ENCODE results near the gene PLCXD1.
"Not testable (repeated sequence)": the region's sequence is repeated elsewhere in the genome, so short reads cannot be mapped to it uniquely, and the experiment has no call there.

The PLCXD1 gene

DNA sequence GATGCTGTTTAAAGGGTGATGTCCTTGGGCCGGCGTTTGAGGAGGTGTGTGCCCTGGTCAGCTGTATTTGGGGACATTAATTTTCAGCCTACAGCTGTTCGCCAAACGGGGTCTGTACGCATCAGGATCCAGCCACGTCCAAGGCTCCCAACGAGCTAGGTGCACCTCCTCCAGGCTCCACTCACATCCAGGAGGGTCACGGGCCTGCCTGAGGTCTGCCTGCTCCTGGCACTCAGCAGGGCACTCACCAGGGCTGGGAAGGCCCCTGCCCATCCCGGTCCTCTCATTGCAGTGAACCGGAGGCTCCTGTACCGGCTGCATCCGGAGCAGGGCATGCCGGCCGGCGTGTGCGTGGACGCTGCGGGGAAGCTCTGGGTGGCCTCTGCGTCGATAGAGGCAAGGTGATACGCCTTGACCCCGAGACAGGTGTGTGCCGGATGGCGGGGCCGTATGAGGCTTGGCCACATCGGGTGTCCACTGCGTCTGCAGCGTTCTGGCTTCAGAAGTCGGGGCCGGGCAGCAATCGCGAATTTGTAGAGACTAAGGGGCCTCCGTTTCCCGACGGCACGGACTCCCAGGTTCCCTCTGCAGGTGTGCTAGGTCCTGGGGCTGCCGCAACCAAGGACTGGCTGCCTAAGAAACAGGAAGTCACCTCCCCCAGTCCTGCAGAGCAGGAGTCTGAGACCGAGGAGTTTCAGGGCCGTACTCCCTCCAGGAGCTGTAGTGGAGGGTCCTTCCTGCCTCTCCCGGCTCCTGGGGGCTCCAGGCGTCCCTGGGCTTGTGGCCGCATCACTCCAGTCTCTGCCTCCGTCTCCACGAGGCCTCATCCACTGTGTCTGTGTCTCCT, 27.5 kb upstream of the PLCXD1 start:
- TF ChIP-seq, protein P1, sequence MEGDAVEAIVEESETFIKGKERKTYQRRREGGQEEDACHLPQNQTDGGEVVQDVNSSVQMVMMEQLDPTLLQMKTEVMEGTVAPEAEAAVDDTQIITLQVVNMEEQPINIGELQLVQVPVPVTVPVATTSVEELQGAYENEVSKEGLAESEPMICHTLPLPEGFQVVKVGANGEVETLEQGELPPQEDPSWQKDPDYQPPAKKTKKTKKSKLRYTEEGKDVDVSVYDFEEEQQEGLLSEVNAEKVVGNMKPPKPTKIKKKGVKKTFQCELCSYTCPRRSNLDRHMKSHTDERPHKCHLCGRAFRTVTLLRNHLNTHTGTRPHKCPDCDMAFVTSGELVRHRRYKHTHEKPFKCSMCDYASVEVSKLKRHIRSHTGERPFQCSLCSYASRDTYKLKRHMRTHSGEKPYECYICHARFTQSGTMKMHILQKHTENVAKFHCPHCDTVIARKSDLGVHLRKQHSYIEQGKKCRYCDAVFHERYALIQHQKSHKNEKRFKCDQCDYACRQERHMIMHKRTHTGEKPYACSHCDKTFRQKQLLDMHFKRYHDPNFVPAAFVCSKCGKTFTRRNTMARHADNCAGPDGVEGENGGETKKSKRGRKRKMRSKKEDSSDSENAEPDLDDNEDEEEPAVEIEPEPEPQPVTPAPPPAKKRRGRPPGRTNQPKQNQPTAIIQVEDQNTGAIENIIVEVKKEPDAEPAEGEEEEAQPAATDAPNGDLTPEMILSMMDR (IDR thresholded peaks at IDR 0.05; ENCODE audit: low read depth, low read length, missing control alignments): no peak

DNA sequence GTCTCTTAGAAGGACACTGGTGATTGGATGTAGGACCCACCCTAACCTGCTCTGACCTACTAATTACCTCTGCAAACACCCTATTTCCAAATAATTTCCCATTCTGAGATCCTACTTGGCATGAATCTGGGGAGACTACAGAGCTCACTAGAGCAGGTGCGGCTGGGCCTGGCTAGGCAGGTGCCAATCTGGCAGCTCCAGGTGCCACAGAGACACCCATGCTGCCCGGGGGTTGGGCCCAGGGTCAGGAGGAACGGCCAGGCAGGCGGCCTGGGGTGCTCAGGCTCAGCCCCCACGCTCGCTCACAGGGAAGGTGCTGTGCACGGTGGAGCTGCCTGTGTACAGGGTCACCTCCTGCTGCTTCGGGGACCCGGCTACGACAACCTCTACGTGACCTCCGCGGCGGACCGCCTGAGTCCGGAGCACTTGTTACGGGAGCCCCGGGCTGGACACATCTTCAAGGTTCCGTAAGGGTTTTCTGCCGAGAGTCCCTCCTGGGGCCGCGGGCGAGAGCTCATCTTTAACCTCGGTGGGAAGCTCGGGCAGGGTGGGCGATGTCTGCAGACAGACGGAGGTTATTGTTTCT, 26.5 kb upstream of the PLCXD1 start:
- H3K4me3 ChIP-seq (replicated peaks; ENCODE audit: low read depth, low read length): no peak overlapping the region
- no peak for DNase-seq (ENCODE audit: extremely low read depth, low read depth)
- TF ChIP-seq, protein P1 (IDR thresholded peaks at IDR 0.05; ENCODE audit: low read depth, low read length, missing control alignments): no peak

More for the DNA sequence above, 27.5 kb upstream of the PLCXD1 start:
- no peak for DNase-seq (ENCODE audit: extremely low read depth, low read depth)
- H3K4me3 ChIP-seq (replicated peaks; ENCODE audit: low read depth, low read length): no peak overlapping the region

DNA sequence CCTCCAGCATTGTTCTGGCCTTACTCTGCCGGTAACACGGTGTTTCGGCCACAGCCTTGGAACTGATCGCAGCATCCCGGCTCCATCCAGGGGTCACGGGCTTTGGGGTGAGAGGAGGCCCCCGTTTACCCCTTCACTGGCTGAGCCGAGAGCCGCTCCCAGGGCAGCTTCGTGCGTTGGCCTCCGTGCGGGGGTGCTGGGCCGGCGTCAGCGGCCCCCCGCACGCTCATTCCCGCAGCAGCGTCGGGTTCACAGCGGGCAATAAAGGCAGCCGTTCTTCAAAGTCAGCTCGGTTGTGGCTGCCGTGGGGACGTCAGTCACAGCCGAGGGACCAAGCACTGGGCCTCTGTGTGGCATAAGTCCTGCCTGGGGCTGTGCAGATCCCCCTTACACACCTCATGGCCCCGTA, 25.3 kb upstream of the PLCXD1 start:
- no peak overlapping the region for H3K4me3 ChIP-seq (replicated peaks; ENCODE audit: low read depth, low read length)
- DNase-seq (ENCODE audit: extremely low read depth, low read depth): no peak
- TF ChIP-seq, protein P1 (IDR thresholded peaks at IDR 0.05; ENCODE audit: low read depth, low read length, missing control alignments): no peak

DNA sequence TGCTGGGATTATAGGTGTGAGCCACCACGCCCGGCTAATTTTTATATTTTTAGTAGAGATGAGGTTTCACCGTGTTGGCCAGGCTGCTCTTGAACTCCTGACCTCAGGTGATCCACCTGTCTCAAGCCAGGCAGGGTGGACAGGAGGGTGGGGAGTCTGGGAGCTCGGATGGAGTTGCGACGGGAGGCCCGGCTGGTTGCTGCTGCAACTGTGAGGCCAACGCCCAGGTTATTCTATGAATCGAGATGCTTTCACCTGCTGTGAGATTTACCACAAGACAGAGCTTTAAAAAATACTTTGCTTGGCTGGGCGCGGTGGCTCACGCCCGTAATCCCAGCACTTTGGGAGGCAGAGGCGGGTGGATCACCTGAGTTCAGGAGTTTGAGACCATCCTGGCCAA, 24.1 kb upstream of the PLCXD1 start:
- DNase-seq (ENCODE audit: extremely low read depth, low read depth); H3K4me3 ChIP-seq (replicated peaks; ENCODE audit: low read depth, low read length): not testable (repeated sequence)

DNA sequence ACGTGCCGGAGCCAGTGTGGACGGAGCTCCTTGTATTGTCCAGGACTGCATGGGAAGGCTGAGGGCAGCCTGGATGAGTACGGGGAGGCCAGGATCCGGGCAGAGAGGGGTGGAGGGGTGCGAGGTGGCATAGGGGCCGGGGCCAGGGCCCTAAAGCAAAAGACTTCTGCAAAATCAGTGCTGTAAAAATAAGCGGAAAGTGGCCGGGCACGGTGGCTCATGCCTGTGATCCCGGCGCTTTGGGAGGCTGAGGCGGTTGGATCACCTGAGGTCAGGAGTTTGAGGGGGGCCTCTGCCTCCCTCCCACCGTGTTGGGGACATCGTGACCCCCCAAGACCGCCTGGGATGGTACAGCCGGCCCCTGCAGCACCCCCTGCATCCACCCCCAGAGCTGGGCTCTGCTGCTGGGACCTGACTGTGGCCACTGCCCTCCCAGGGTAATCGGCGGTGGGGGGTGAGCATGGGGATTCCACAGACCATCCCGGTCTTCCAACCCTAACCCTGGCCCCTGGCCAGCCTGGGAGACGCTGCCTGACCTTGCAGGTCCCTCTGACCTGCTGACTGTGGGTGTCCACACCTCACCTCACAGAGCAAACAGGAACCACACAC, 23.4 kb upstream of the PLCXD1 start:
- H3K4me3 ChIP-seq (replicated peaks; ENCODE audit: low read depth, low read length): no peak overlapping the region
- no peak for DNase-seq (ENCODE audit: extremely low read depth, low read depth)
- TF ChIP-seq, protein P1 (IDR thresholded peaks at IDR 0.05; ENCODE audit: low read depth, low read length, missing control alignments): no peak

- no peak overlapping the region for H3K4me3 ChIP-seq (replicated peaks; ENCODE audit: low read depth, low read length)
- TF ChIP-seq, protein P1 (IDR thresholded peaks at IDR 0.05; ENCODE audit: low read depth, low read length, missing control alignments): no peak
- no peak for DNase-seq (ENCODE audit: extremely low read depth, low read depth)
These were observed 22.7 kb upstream of the PLCXD1 start for GRCh38 chrX:258291-259040.
